ENCODE results near the gene BCL2L2. TPM values are rescaled to one million over a fixed set of nuclear protein-coding genes. Genes with fewer than 3 reads are reported as not detected.

Gene BCL2L2
- total RNA-seq, 2 experiments from 2014 or later, result 0.69 to 0.99 TPM

- POLR2A ChIA-PET, result interaction anchor here (0.6 to 2.9 kb wide), 11 partner anchors 10 to 240 kb away, joined by 3 to 73 read pairs (median 7); partner anchors contain the start of genes ACIN1, BCL2L2, C14orf119 and HOMEZ
- CTCF ChIA-PET, result interaction anchor here (0.5 to 7.1 kb wide), 8 partner anchors 8 to 200 kb away, joined by 3 to 47 read pairs (median 5); partner anchors contain the start of genes HOMEZ and PPP1R3E
Measured at GRCh38 chr14:23320584-23321571, 14.2 kb downstream of the BCL2L2 start, which contains the start of gene PABPN1. Gene PABPN1, plus strand, starts transcription at chr14:23321457. Its CDS starts 13 bp downstream, at chr14:23321470.

- POLR2A ChIA-PET, result interaction anchor here (1.0 to 2.9 kb wide), 7 partner anchors 11 to 227 kb away, joined by 3 to 73 read pairs (median 7); partner anchors contain the start of genes ACIN1, BCL2L2, C14orf119 and HOMEZ
- CTCF ChIA-PET, result interaction anchor here (1.1 to 7.1 kb wide), 7 partner anchors 13 to 245 kb away, joined by 3 to 47 read pairs (median 5); partner anchors contain the start of genes HOMEZ and PPP1R3E
Measured at GRCh38 chr14:23321572-23322547, 15.2 kb downstream of the BCL2L2 start.

- POLR2A ChIA-PET, result interaction anchor here (1.0 to 2.9 kb wide), 3 partner anchors 20 to 37 kb away, joined by 4 to 73 read pairs (median 19); partner anchors contain the start of genes HOMEZ and PPP1R3E
- CTCF ChIA-PET, result interaction anchor here (1.1 to 7.1 kb wide), 6 partner anchors 14 to 245 kb away, joined by 3 to 47 read pairs (median 7); partner anchors contain the start of genes HOMEZ and PPP1R3E
Measured at GRCh38 chr14:23322568-23323517, 16.2 kb downstream of the BCL2L2 start.

GRCh38 chr14:23323838-23324454 lies 17.3 kb downstream of the BCL2L2 start:
- ChIA-PET CTCF (interaction anchor here (6.8 to 7.1 kb wide), 2 partner anchors 22 to 57 kb away, joined by 40 to 47 read pairs; partner anchors contain the start of gene PPP1R3E), POLR2A (interaction anchor here (1.0 kb wide), 1 partner anchor 21 kb away, joined by 4 read pairs; the partner anchor contains the start of gene PPP1R3E)

GRCh38 chr14:23324455-23324846 lies 17.8 kb downstream of the BCL2L2 start:
- ChIA-PET POLR2A (no interaction called here), CTCF (interaction anchor here (6.8 kb wide), 1 partner anchor 56 kb away, joined by 40 read pairs; no protein-coding TSS in a partner anchor)

GRCh38 chr14:23324993-23325392 lies 18.4 kb downstream of the BCL2L2 start:
- ChIA-PET CTCF (interaction anchor here (6.8 kb wide), 1 partner anchor 56 kb away, joined by 40 read pairs; no protein-coding TSS in a partner anchor), POLR2A (no interaction called here)

- CTCF ChIA-PET, result interaction anchor here (1.4 to 6.8 kb wide), 3 partner anchors 20 to 55 kb away, joined by 3 to 40 read pairs (median 4); no protein-coding TSS in a partner anchor
- POLR2A ChIA-PET, result interaction anchor here (0.6 to 1.1 kb wide), 3 partner anchors 21 to 631 kb away, joined by 4 to 7 read pairs (median 5); no protein-coding TSS in a partner anchor
Measured at GRCh38 chr14:23325746-23326145, 19.1 kb downstream of the BCL2L2 start.

- POLR2A ChIA-PET, result interaction anchor here (0.7 to 1.2 kb wide), 3 partner anchors 22 to 32 kb away, joined by 5 to 7 read pairs (median 6); partner anchors contain the start of gene PPP1R3E
- CTCF ChIA-PET, result interaction anchor here (0.6 to 6.8 kb wide), 5 partner anchors 19 to 214 kb away, joined by 3 to 40 read pairs (median 3); no protein-coding TSS in a partner anchor
Measured at GRCh38 chr14:23326491-23327332, 20.1 kb downstream of the BCL2L2 start.

GRCh38 chr14:23327947-23328744 lies 21.5 kb downstream of the BCL2L2 start:
- POLR2A ChIA-PET, result no interaction called here
- CTCF ChIA-PET, result interaction anchor here (1.0 to 6.8 kb wide), 2 partner anchors 52 to 54 kb away, joined by 3 to 40 read pairs; no protein-coding TSS in a partner anchor

- POLR2A ChIA-PET, result no interaction called here
- CTCF ChIA-PET, result interaction anchor here (2.3 kb wide), 1 partner anchor 44 kb away, joined by 7 read pairs; no protein-coding TSS in a partner anchor
Measured at GRCh38 chr14:23335623-23336022, 29.0 kb downstream of the BCL2L2 start.

- POLR2A ChIA-PET, result no interaction called here
- CTCF ChIA-PET, result interaction anchor here (1.1 kb wide), 1 partner anchor 10 kb away, joined by 3 read pairs; no protein-coding TSS in a partner anchor
Measured at GRCh38 chr14:23339506-23340268, 33.1 kb downstream of the BCL2L2 start.

- ChIA-PET CTCF (no interaction called here), POLR2A (no interaction called here)
Measured at GRCh38 chr14:23344481-23344880, 37.8 kb downstream of the BCL2L2 start.

GRCh38 chr14:23345987-23346692 lies 39.5 kb downstream of the BCL2L2 start:
- CTCF ChIA-PET, result interaction anchor here (0.6 to 0.9 kb wide), 3 partner anchors 20 to 254 kb away, joined by 3 to 5 read pairs (median 4); no protein-coding TSS in a partner anchor

More at GRCh38 chr14:23345987-23346692, 39.5 kb downstream of the BCL2L2 start:
- POLR2A ChIA-PET, result no interaction called here
